Forelimb muscle (tissue), 1 donor: Measurements from ENCODE around the gene SNAP29. TPM values are rescaled to one million over a fixed set of nuclear protein-coding genes. Genes with fewer than 3 reads are reported as not detected.
"Not testable (repeated sequence)": the region's sequence is repeated elsewhere in the genome, so short reads cannot be mapped to it uniquely, and the experiment has no call there.

ENCODE experiments used
- DNase-seq: peaks from one replicate; pipeline ENCODE4 v3.0.0-alpha.2; 2013; ENCODE audit warnings: low read depth
- polyA plus RNA-seq: library from polyadenylated mRNA; unstranded; fragments of 120-200 nt; gene quantifications from one replicate; pipeline ENCODE4 v1.2.1, GENCODE V29; 2013; ENCODE audit not compliant: insufficient read length

The SNAP29 gene
- polyA plus RNA-seq, 1 donor = 18.0 TPM

GRCh38 chr22:20930435-20930834, 71.6 kb downstream of the SNAP29 start:
- not testable (repeated sequence) for DNase-seq

- no peak for DNase-seq
Measured at GRCh38 chr22:20931126-20931654, 72.4 kb downstream of the SNAP29 start.

GRCh38 chr22:20933910-20934309, 75.1 kb downstream of the SNAP29 start:
- no peak for DNase-seq

- not testable (repeated sequence) for DNase-seq
Measured at GRCh38 chr22:20935049-20935448, 76.2 kb downstream of the SNAP29 start.

- not testable (repeated sequence) for DNase-seq
Measured at GRCh38 chr22:20935780-20936539, 77.2 kb downstream of the SNAP29 start.

GRCh38 chr22:20937031-20937793, 78.4 kb downstream of the SNAP29 start:
- DNase-seq = no peak

- no peak for DNase-seq
Measured at GRCh38 chr22:20937794-20938671, 79.2 kb downstream of the SNAP29 start.

GRCh38 chr22:20939457-20940185, 80.8 kb downstream of the SNAP29 start:
- DNase-seq = not testable (repeated sequence)

GRCh38 chr22:20940186-20940651, 81.4 kb downstream of the SNAP29 start:
- DNase-seq = no peak

Other genes starting within 250 kb of the SNAP29 start
- gene SERPIND1, start 84.9 kb upstream of the SNAP29 start, polyA plus RNA-seq = not detected
- 30.3 TPM for gene PI4KA, start 196 bp upstream of the SNAP29 start, polyA plus RNA-seq
- gene CRKL, start 58.4 kb downstream of the SNAP29 start, polyA plus RNA-seq = 41.5 TPM
- gene AIFM3, start 108.2 kb downstream of the SNAP29 start, polyA plus RNA-seq = 0.19 TPM
- gene LZTR1, start 123.3 kb downstream of the SNAP29 start, polyA plus RNA-seq = 32.6 TPM
- gene THAP7, start 143.1 kb downstream of the SNAP29 start, polyA plus RNA-seq = 15.5 TPM
- gene P2RX6, start 156.2 kb downstream of the SNAP29 start, polyA plus RNA-seq = 26.5 TPM
- 0.81 TPM for gene SLC7A4, start 173.6 kb downstream of the SNAP29 start, polyA plus RNA-seq
- 0.18 TPM for gene LRRC74B, start 186.9 kb downstream of the SNAP29 start, polyA plus RNA-seq